ENCODE measurements around the gene RAB7B. TPM values are rescaled to one million over a fixed set of nuclear protein-coding genes. Genes with fewer than 3 reads are reported as not detected.

The RAB7B gene
- total RNA-seq, 4 donors from 2014 or later = 3.2 to 62.0 (median 16.6) TPM

DNA sequence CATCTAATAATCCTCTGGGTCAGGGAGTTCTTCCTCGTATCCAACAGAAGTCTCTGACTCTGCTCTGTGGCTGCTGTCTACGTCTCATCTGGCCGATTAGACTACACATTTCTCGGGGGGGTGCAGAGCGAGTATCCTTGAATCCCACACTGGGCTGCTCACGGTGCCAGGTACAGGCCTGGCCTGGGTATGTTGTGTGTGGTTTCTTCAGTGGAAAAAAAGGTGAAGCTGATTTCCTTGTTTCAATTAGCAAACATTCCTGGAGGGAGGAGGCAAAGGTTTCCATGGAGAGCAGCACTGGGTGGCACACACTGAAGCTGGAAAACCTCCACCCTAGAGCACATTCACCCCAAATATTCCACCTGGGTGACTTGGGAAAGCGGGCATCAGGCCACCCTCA lies 2.0 kb upstream of the RAB7B start:
- TF ChIP-seq CTCF (IDR thresholded peaks at IDR 0.05) = no peak
- DNase-seq (ENCODE audit: low spot score) (no peak), ATAC-seq (ENCODE audit: low FRiP score) (peak; percentile 22)

DNA sequence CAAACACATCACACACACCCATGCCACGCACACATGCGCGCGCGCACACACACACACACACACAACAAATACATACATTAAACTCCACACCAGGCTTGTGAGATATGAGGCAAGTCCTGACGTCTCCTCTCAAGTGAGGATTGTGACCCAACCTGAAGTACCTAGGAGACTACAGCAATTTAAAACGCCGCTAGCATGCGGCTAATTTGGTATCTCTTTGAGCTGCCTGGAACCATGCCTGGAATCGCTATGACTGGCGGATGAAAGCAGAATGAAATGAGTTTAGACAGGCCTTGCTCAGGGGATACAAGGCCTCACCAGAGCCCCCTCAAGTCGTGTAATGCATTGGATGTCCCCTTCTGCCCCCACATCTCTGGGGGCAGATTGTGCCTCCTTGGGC lies 1.6 kb upstream of the RAB7B start:
- TF ChIP-seq CTCF (IDR thresholded peaks at IDR 0.05) = no peak
- ATAC-seq (ENCODE audit: low FRiP score) (peak; percentile 2), DNase-seq (ENCODE audit: low spot score) (no peak)

DNA sequence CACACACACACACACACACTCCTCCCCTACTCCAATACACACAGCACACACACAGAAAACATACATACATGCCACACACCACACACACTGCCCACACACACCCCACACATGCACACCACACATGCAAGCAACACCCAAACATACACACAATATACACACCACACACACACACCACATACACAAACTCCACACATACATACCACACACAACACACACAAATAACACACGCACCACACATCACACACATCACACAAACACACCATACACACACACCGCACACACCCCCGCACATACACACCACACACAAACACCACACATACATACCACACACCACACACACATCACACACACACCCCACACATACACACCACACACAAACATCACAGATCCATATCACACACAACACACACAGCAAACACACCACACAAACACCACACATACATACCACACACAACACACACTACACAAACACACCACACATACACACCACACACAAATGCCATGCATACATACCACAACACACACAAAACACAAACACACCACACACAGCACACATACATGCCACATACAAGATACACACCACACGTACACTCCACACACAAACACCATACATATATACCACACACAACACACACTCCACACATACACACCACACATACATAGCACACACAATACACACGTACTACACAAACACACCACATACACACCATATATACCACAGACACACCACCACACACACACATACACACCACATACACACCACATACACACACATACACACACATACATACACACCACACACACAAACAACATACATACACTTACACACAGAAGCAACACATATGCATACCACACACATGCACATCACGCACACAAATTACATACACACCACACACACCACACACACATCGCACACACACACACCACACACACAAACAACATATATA lies 932 bp upstream of the RAB7B start:
- no peak for ATAC-seq (ENCODE audit: low FRiP score)
- no peak for DNase-seq (ENCODE audit: low spot score)
- TF ChIP-seq CTCF (IDR thresholded peaks at IDR 0.05) = no peak

GRCh38 chr1:206002160-206002559 lies 1.0 kb downstream of the RAB7B start:
- no peak for ATAC-seq (ENCODE audit: low FRiP score)
- TF ChIP-seq CTCF (IDR thresholded peaks at IDR 0.05) = no peak
- no peak for DNase-seq (ENCODE audit: low spot score)

DNA sequence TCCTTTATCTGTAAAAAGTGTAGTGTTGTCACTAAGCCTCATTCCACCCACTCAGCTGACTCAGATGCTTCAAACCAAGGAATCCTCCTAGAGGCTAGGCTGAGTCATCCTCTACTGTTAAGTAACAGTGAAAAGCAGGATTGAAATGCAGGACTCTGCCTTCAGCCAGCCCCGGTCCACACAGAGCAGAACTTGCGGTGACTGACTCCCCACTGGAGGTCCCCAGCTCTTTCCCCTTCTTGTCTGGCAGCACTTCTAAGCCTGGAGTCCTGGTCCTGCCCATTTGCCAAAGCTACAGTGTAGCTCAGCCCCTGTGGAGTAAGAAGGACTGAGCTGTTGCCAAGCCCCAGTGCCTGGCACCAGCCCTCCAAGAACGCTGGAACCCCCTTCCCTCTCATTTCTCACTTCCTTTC lies 1.7 kb downstream of the RAB7B start:
- peak; percentile 84 for ATAC-seq (ENCODE audit: low FRiP score)
- no peak for TF ChIP-seq CTCF (IDR thresholded peaks at IDR 0.05)
- no peak for DNase-seq (ENCODE audit: low spot score)

DNA sequence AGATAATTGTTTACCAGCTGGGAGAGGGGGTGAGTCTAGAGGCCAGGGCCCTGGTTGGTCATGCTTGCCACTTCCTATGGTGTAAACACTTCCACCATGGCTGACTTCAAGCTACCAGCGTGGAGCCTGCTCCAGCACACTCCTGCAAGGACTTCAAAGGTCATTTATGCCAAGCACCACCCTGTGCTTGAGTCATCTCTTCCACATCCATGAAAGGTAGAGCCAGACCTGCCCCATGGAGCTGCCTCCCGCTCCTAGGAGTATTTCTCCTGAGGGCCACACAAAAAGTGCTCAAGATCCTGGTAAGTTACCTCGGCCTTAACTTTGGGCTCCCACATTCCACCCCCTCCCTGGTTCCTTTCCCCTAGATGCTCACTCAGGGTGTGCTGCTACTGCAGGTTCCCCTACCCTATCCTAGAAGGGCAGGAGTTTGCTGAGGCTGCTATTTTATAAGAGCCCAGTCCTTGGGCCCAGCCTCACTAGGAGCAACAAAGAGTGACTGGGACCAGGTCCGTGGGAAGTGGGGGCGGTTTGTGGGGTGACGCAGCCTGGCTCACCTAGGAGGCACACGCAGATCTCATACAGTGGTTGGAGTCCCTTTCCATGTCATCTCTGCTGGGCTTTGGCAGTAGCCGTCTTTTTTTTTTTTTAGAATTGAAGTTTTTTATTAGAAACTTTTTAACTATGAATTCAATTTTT lies 2.4 kb downstream of the RAB7B start:
- no peak for TF ChIP-seq CTCF (IDR thresholded peaks at IDR 0.05)
- peak; percentile 1 for ATAC-seq (ENCODE audit: low FRiP score)
- no peak for DNase-seq (ENCODE audit: low spot score)
